A549 (cell line): ENCODE measurements around the gene FBLIM1.

Experiments
- CEBPB ChIP-seq, 2 experiments: fragments of >200 bp in 1 of 2; sonication (Bioruptor Twin) in 1 of 2; formaldehyde crosslinking in 1 of 2; IDR thresholded peaks; 2 replicates each; pipeline ENCODE4 v1.6.1; 2012 to 2016
- CHD4 ChIP-seq: fragments of 200-600 bp; sonication (generic); IDR thresholded peaks from 2 replicates; pipeline ENCODE4 v1.6.1; 2016; ENCODE audit warnings: antibody characterized with exemption, mild to moderate bottlenecking, borderline replicate concordance
- CTCF ChIP-seq: fragments of >200 bp; sonication (Bioruptor Twin); formaldehyde crosslinking; IDR thresholded peaks from 3 replicates; pipeline ENCODE4 v1.5.1; 2016
- EP300 ChIP-seq, 2 experiments: fragments of >200 bp; sonication (Bioruptor Twin); formaldehyde crosslinking; IDR thresholded peaks; 2 replicates in 1 of 2; 3 replicates in 1 of 2; pipeline ENCODE4 v1.6.1; 2016 to 2017
- HDAC2 ChIP-seq: fragments of 200-600 bp; sonication (generic); IDR thresholded peaks from 2 replicates; pipeline ENCODE4 v1.6.1; 2016
- NR3C1 ChIP-seq: fragments of >200 bp; sonication (Bioruptor Twin); formaldehyde crosslinking; IDR thresholded peaks from 3 replicates; pipeline ENCODE4 v1.6.1; 2017
- POLR2A ChIP-seq: IDR thresholded peaks from 2 replicates; pipeline ENCODE4 v1.6.1; 2012; ENCODE audit warnings: mild to moderate bottlenecking, low read length
- POLR2AphosphoS2 ChIP-seq: conservative IDR thresholded peaks from 2 replicates; pipeline ENCODE4 v1.6.1; 2012; ENCODE audit warnings: low read length, improper control_type of control experiment, inconsistent platforms
- ZFP36 ChIP-seq: fragments of 450-650 bp; IDR thresholded peaks from 2 replicates; pipeline ENCODE4 v1.6.1; 2014; ENCODE audit warnings: borderline replicate concordance; ENCODE audit not compliant: partially characterized antibody

GRCh38 chr1:15799928-15800835 lies 41.6 kb downstream of the FBLIM1 start:
- no peak for TF ChIP-seq CTCF
- peak; percentile 86 for TF ChIP-seq ZFP36
- no peak for TF ChIP-seq CHD4
- no peak for TF ChIP-seq HDAC2
- peak in 1 of 2 experiments; percentile 20; a peak in 2 of 4 replicates for TF ChIP-seq CEBPB (IDR thresholded peaks at IDR 0.05)
- no peak for TF ChIP-seq POLR2AphosphoS2
- TF ChIP-seq POLR2A, result peak; percentile 5; the same call in 1 of the 2 replicates
- TF ChIP-seq NR3C1, result no peak
- peak; percentile 57 to 65; a peak in 3 of 5 replicates for TF ChIP-seq EP300 (IDR thresholded peaks at IDR 0.05)
